Activated CD4-positive, alpha-beta T cell treated with anti-CD3 and anti-CD28 coated beads for 48 hours (primary cell): ENCODE data around the gene GOLGA8Q.
A peak's percentile ranks its signal among the peaks of the same experiment; 100 is the strongest.
"Not testable (repeated sequence)": the region's sequence is repeated elsewhere in the genome, so short reads cannot be mapped to it uniquely, and the experiment has no call there.

Source experiments
- DNase-seq: peaks from one replicate; pipeline ENCODE4 v3.0.0-alpha.2; 2020

The GOLGA8Q gene, protein sequence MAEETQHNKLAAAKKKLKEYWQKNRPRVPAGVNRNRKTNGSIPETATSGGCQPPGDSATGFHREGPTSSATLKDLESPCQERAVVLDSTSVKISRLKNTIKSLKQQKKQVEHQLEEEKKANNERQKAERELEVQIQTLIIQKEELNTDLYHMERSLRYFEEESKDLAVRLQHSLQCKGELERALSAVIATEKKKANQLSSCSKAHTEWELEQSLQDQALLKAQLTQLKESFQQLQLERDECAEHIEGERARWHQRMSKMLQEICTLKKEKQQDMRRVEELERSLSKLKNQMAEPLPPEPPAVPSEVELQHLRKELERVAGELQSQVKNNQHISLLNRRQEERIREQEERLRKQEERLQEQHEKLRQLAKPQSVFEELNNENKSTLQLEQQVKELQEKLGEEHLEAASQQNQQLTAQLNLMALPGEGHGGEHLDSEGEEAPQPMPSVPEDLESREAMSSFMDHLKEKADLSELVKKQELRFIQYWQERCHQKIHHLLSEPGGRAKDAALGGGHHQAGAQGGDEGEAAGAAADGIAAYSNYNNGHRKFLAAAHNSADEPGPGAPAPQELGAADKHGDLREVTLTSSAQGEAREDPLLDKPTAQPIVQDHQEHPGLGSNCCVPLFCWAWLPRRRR

GRCh38 chr15:30551750-30552149, at the start of gene GOLGA8Q:
Gene GOLGA8Q (plus strand): TSS chr15:30552050. CDS start chr15:30552078, 28 bp downstream.
- DNase-seq, result not testable (repeated sequence)

DNA sequence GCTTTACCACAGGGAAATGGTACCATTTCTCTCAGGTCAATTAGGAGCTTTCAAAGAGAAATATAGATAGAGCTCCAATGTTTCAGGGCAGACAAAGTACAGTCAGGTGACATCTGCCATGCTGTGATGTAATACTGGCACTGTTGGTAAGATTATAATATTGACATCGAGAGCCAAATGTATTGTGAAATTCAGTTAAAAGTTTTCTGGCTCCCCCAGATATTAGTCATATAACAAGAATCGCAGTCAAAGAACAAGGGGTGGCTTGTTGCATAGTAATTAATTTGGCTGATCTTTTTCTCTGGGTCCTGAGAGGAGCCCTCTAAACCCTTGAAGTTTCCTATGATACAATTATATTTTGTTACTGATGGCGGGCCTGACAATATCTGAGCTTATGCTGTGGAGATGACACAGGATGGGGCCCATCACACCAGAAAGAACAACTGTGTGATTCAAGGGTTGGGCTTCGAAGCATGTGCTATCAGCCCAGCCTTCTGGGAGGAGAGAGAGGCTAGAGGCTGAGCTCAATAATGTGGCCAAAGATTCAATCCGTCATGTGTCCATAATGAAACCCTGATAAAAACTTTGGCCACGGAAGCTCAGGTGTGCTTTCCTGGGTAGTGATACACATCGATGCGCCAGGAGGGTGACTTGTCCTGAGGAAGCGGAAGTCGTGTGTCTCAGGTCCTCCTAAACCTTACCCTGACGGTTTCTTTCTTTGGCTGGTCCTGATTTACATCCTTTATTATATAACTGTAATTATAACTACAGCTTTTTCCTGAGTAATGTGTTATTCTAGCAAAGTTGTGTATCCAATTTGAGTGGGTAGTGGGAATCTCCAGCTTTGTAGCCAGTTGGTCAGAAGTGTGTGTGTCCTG, 48.7 kb upstream of the GOLGA8Q start:
- DNase-seq, result not testable (repeated sequence)

GRCh38 chr15:30504162-30504843, 47.5 kb upstream of the GOLGA8Q start:
- DNase-seq, result not testable (repeated sequence)

- not testable (repeated sequence) for DNase-seq
Measured at GRCh38 chr15:30514545-30514944, 37.3 kb upstream of the GOLGA8Q start.

DNA sequence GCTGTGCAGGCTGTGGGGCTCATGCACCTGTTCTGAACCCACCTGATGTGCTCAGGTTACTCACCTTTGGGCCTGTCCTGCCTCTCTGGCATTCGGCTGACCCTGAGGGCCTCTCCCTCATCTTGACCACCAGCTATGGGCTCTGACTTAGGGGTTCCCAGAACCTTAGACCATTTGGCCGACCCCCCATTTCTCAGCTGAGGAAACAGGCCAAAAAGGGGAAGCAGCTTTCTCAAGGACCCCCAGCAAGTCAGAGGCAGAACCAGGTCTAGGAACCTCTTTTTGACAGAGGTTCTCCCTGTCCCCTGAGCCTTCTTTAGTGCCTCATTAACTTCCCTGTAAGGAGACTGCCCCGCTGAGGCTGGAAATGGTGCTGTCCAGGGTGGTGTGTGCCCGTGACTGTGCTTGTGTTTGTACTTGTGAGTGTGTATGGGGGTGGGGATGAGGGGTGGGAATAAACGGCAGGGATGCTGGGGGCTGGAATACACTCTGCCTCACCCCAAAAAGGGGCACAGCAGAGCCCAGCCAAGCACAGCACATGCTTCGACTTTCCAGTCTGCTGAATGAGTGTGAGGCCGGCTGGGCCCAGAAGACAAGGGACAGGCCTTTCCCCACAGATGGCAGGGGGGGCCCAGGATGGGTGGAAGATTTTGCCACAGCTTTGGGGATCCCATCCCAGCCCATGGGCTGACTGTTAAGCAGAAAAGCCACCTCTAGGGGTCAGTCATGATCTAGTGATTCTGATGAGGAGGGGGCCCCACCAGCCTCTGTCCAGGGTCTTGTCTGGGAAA, 28.2 kb upstream of the GOLGA8Q start:
- not testable (repeated sequence) for DNase-seq

DNA sequence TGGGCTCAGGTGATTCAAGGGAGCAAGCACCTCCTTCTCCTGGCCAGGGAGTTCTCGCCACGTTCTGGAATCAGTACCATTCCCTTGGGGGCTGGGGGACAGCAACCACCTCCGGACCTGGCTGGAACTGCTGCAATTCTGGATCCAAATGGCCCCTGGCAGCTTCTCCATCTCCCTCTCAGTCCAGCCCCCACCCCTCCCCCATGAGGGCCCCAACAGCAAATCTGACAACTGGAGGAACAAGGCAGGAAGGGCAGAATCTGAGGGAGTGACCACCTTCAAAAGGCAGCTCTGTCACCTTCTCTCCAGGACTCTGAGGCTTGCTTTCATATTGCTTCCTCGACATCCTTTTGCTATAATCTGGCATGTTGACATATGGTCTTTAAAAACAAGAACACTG, 25.9 kb upstream of the GOLGA8Q start:
- not testable (repeated sequence) for DNase-seq

- DNase-seq, result not testable (repeated sequence)
Measured at GRCh38 chr15:30529049-30529448, 22.8 kb upstream of the GOLGA8Q start.

- peak; percentile 2 for DNase-seq
Measured at GRCh38 chr15:30566949-30567348, 15.1 kb downstream of the GOLGA8Q start.

DNA sequence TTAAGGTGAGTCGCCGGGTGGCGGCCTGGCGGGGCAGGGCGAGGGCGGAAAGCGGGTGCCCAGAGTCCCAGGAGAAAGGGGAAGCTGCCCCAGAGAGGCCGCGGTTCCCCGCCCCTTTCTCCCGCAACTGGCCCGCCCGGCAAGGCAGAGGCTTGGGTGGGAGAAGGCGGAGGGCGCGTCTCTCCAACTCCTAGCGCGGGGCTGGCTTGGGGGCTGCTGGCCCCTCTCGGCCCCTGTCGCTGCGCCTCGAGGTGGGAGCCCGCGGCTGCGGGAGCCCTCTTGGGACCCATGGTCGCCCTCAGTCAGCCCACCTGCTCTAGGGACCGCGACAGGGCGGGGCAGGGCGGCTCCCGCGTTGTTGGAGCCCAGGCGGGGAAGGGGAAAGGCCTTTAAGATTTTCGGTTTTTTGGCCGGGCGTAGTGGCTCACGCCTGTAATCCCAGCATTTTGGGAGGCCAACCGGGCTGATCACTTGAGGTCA, 21.2 kb downstream of the GOLGA8Q start:
- not testable (repeated sequence) for DNase-seq

DNA sequence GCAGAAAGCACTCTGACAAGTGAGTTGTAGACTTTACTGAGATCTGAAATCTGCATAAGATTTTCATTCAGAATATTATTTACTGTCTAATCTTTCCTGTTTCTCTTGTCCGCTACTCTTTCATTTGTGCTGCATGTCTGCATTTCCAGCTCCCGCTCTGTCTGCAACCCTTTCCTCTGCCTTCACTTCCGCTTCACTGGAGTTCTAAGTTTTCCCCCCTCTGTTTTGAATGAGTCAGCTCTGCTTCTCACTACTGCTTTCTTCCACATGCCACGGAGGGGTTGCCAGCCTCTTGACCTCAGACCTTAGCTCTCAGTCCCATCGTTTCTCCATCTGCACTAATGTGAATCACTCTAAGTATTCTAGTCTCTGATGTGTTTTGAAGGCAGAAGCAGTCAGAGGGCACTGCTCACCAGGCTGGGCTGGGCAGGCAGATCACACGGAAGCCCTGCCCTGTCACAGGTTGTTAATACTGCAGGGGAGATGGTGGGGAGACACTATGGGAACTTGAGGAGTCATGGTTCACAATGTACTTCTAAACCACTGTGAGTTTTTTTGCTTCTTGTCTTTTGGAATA, 27.6 kb downstream of the GOLGA8Q start:
- DNase-seq, result not testable (repeated sequence)

DNA sequence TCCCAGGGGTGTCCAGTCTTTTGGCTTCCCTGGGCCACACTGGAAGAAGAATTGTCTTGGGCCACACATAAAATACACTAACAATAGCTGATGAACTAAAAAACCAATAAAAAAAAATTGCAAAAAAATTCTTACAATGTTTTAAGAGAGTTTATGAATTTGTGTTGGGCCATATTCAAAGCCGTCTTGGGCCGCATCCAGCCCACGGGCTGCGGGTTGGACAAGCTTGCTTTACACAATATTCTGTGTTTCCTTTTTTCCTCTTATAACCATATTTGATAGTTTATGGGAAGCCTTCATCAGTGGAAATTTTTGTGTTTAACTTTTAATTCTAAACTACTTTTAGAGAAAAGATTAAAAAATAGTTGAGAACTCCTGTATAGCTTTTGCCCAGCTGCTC, 28.9 kb downstream of the GOLGA8Q start:
- not testable (repeated sequence) for DNase-seq

- DNase-seq, result not testable (repeated sequence)
Measured at GRCh38 chr15:30598953-30599352, 47.1 kb downstream of the GOLGA8Q start.

- peak; percentile 11 for DNase-seq
Measured at GRCh38 chr15:30603796-30604195, 51.9 kb downstream of the GOLGA8Q start, which contains the start of gene GOLGA8H. Gene GOLGA8H (plus strand): TSS chr15:30604028. CDS start chr15:30604126, 98 bp downstream.
